Heart left ventricle (tissue), 13 donors: ENCODE results near the gene HLCS.

Experiments used
- POLR2A ChIP-seq, 2 donors: fragments of 450-650 bp; IDR thresholded peaks; one replicate each; pipeline ENCODE4 v1.6.1; 2017; ENCODE audit warnings: antibody characterized with exemption in 2 of 2, mild to moderate bottlenecking in 2 of 2, moderate library complexity in 2 of 2
- TF ChIP-seq, protein P1 (sequence below), 12 donors: fragments of 200-600 bp; sonication (generic) in 4 of 12; IDR thresholded peaks; one replicate each; pipeline versions ENCODE4 v1.5.0 to v1.8.0; 2018 to 2022; ENCODE audit warnings: antibody characterized with exemption in 12 of 12, mild to moderate bottlenecking in 5 of 12
- donor health status: ischemic (EF 13 %, LVEDD 7.1; RV severe dilation, severe dysfunction).
- donor health status: DM: no; HTN: yes; CAD: no.
- donor health status: DM: no; HTN: no; CAD: no.
- donor health status: ischemic (EF 25% LVEDD 6.9; RV normal size, moderate dysfunction).
- donor health status: ischemic (EF 25% LVEDD 5.7; RV mildly dilated, moderate dysfunction).
- donor health status: ischemic (EF 35%, LVEDD 5.7; RV mildly dilated, moderate dysfunction).
- donor health status: nonischemic (EF 11% LVEDD 7.7; RV severe dilation, severe dysfunction).
- donor health status: DM: yes; HTN: yes; CAD: no.
- donor health status: PGD.
- donor health status: ischemic (EF 29% LVEDD 5.4; RV normal size, mild dysfunction).
- donor health status: nonischemic (EF 23%, LVEDD 6.1; RV moderate dilation, normal function).

DNA sequence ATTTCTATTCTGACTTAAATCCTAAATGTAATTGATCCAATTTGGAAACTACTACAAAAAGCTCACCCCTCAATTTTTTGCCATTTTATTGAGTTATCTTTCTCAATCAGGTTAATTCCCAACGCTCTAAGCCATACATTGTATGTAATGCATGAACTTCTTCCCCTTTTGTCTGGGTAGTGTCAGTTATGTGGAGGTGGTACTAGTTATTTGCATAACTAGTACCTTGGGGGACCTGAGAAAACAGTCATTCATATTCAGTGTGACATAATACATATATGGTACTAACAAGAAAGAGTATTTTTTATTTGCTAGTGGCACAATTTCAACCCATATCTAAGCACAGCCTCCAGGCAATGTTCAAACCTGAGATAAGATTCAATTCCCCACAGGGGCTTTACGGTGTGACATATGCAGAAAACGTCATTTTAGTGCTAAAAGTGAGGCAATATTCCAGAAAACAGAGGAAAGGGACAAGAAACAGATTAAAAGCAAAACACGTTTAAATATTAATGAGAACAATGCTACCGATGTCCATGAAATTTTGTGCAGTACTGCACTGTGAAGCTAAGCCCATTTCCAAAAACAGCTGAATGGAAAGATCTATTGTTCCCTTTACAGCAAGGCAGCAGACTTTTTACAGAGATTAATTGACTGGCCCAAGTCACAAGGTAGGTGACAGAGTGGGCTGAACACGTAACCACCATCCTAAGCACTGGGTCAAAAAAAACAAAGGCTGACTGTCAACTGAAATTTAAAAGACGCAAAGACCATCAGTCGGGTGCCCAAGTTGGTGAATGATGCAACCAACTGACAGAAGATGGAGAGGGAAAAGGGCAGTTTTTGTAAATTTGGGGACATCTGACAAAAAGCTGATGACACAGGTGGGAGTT, 1.4 kb downstream of the HLCS start:
- TF ChIP-seq, protein P1, sequence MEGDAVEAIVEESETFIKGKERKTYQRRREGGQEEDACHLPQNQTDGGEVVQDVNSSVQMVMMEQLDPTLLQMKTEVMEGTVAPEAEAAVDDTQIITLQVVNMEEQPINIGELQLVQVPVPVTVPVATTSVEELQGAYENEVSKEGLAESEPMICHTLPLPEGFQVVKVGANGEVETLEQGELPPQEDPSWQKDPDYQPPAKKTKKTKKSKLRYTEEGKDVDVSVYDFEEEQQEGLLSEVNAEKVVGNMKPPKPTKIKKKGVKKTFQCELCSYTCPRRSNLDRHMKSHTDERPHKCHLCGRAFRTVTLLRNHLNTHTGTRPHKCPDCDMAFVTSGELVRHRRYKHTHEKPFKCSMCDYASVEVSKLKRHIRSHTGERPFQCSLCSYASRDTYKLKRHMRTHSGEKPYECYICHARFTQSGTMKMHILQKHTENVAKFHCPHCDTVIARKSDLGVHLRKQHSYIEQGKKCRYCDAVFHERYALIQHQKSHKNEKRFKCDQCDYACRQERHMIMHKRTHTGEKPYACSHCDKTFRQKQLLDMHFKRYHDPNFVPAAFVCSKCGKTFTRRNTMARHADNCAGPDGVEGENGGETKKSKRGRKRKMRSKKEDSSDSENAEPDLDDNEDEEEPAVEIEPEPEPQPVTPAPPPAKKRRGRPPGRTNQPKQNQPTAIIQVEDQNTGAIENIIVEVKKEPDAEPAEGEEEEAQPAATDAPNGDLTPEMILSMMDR (IDR thresholded peaks at IDR 0.05) = no peak
- no peak for TF ChIP-seq POLR2A (IDR thresholded peaks at IDR 0.05)
